Fibroblast of villous mesenchyme (primary cell): ENCODE results near the gene PLPP3. TPM values are rescaled to one million over a fixed set of nuclear protein-coding genes. Genes with fewer than 3 reads are reported as not detected.
A peak's percentile ranks its signal among the peaks of the same experiment; 100 is the strongest.

Source experiments
- DNase-seq: peaks from one replicate; pipeline ENCODE4 v3.0.0-alpha.2; 2010; ENCODE audit warnings: low read depth
- H3K4me3 ChIP-seq: 2 replicates; pipeline ENCODE4 v1.5.1; 2011; ENCODE audit warnings: low read depth, mild to moderate bottlenecking, low read length
- total RNA-seq: library from RNA; depleted of rRNA; stranded (reverse); fragments of >200 nt; gene quantifications from 2 replicates; pipeline ENCODE4 v1.2.3, GENCODE V29; 2012
- TF ChIP-seq, protein P1 (sequence below): IDR thresholded peaks from 2 replicates; pipeline ENCODE4 v1.5.1; 2012; ENCODE audit warnings: low read depth, mild to moderate bottlenecking, low read length; ENCODE audit not compliant: insufficient read depth

Gene PLPP3
- total RNA-seq, 1 donor: 14.7 TPM

DNA sequence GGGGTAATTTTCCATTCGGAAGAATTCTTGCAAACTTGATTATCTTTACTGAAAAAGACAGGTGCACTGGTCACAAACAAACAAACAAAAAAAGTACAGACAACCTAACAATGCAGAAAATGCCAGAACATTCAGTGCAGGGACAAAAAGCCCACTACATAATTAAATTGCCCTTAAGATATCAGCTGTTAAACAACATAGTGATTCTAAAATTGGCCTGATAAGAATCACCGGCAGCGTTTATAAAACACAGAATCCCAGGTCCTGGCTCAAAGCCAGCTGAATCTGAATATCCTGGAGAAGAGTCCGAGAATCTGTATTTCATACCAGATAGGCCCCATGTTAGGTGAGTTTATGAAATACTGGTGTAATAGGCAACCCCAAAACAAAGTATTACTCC lies 6.1 kb downstream of the PLPP3 start:
- DNase-seq: no peak
- H3K4me3 ChIP-seq: no peak overlapping the region
- TF ChIP-seq, protein P1, sequence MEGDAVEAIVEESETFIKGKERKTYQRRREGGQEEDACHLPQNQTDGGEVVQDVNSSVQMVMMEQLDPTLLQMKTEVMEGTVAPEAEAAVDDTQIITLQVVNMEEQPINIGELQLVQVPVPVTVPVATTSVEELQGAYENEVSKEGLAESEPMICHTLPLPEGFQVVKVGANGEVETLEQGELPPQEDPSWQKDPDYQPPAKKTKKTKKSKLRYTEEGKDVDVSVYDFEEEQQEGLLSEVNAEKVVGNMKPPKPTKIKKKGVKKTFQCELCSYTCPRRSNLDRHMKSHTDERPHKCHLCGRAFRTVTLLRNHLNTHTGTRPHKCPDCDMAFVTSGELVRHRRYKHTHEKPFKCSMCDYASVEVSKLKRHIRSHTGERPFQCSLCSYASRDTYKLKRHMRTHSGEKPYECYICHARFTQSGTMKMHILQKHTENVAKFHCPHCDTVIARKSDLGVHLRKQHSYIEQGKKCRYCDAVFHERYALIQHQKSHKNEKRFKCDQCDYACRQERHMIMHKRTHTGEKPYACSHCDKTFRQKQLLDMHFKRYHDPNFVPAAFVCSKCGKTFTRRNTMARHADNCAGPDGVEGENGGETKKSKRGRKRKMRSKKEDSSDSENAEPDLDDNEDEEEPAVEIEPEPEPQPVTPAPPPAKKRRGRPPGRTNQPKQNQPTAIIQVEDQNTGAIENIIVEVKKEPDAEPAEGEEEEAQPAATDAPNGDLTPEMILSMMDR: no peak

DNA sequence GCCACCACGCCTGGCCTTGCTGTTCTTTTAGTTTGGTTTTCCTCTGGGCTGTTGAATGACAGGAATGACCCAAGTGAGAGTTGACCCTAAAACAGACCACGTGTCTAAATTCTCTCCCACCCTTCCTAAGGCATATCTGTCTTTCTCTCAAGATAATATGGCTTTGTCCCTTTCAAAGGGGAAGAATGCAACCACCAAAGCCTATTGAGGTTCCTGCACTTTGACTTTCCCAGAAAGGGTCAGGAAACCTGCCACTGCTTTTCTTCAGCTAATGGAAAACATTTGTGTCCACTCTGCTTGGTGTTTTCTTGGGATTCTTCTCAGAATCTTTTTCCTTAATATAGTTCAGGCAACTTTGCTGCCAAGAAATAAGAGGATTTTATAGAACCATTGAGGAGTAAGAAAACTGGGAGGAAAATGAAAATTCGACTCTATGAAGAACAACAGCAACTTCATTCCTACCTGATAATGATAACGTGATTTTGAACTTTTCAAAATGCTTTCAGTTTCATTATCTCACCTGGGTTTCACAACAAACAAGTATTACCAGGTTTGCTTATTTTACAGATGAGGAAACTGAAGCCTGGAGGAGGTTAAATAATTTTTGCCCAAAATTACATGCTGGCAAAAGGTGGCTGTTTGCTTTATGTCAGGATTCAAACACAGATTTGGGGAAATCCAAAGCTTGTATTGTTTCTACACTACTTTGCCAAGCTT lies 6.9 kb downstream of the PLPP3 start:
- TF ChIP-seq, protein P1: no peak
- DNase-seq: no peak
- H3K4me3 ChIP-seq: no peak overlapping the region

DNA sequence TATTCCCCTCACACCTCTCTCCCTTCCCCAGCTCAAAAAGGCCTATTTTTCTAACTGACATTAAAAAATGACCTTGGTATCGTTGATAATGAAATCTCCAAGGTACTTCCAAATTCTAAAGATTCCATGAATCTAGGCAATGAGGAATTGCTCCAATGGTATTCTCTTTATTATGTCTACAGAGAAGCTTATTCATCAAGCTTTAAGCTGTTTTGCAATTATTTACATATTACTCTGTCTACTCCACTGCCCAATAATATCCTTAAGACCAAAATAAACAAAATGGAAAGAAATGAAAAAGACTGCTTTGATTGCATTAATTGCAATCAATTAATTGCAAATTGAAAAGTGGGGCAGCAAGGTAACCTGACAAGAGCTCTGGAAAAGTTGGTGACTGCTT lies 7.9 kb downstream of the PLPP3 start:
- DNase-seq: peak; percentile 38
- no peak overlapping the region for H3K4me3 ChIP-seq
- TF ChIP-seq, protein P1: no peak

DNA sequence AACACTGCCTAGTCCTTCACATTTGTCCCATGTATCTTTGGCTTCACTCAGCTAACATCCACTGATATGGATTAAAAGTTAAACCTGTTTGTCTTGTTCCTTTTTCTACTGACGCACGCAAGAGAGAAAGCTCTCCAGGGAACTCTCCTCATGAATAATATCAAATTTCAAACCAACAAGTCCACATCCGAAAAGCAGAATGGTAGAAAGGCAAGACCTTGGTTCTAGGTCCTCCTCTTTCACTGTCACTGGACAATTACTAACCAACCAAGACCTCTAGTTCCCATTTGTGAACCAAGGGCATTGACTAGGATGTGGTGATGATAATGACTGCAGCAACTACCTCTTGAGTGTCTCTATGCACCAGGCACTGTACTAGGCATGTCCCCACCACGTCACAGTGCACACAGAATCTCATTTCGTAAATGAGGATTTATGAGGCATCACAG lies 8.4 kb downstream of the PLPP3 start:
- H3K4me3 ChIP-seq: no peak overlapping the region
- TF ChIP-seq, protein P1: no peak
- peak; percentile 39 for DNase-seq

DNA sequence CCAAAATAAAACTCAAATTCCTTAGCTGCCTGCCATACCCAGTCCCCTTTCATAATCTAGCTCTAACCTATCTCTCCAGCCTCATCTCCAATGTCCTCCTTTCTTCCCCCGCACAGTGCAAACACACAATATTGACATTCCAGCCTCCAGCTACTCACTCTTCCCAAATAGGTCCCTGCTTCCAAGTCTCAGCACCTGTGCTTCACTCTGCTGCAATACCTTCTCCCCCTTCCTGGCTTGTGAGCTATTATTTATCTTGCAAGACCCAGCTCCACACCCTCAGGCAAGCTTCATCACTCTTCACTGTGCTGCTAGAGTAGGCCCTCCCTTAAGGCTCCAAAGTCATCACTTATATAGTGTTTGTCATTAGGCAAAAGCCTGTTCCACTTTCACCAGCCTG lies 9.7 kb downstream of the PLPP3 start:
- no peak overlapping the region for H3K4me3 ChIP-seq
- no peak for DNase-seq
- TF ChIP-seq, protein P1: no peak

DNA sequence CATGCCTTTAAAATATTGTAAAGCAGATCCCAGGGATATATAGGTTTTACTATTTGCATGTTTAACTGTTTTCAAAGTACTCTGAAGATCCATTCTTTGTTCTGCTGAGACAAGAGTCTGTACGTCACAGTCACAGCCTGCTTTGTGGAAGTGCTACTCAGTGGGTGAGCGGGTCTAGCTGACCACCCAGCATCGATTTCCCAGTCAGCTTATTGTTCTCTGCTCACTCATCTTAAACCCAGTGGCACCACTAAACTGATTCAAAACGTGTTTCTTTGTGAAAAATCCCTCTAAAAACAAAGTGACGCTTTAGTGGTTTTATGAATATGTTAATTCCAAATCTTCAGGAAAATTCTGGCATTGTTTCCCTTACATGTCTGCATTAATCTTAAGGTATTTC lies 12.4 kb downstream of the PLPP3 start:
- no peak overlapping the region for H3K4me3 ChIP-seq
- TF ChIP-seq, protein P1: no peak
- no peak for DNase-seq
